GM12872 (cell line): ENCODE measurements around the gene PARD6B.

Source experiments
- TF ChIP-seq, protein P1 (sequence below): IDR thresholded peaks from 3 replicates; pipeline ENCODE4 v1.5.1; 2011; ENCODE audit warnings: low read depth, mild to moderate bottlenecking, low read length, moderate library complexity; ENCODE audit not compliant: insufficient read depth

Gene PARD6B

DNA sequence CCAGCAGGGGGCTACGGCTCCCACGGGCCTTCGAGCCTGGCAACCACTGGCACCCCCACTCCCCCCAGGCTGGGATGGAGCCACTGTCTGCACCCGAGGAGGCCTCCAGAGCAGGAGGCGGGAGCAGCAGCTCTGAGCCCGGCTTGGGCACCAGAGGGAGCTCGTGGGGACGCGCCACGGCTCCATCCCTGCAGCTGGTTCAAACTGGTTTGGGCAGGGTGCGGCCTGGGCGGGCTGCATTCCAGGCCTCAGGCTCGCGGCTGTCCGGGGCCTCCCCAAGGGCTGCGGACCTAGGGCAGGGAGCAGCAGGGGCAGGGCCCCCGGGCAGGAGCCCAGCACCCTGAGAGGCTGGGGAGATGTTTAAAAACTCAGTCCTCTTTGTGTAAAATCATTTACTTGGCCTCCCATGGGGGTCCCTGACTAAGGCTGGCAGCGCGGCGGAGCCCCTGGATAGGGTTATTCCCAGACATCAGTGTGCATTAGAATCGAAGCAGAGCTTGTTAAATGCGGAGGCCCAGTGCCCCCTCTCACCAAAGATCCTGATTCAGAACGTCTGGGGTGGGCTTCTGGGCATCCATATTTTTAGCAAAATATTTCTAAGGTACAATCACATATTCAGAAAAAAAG is 59.4 kb downstream of the PARD6B start:
- TF ChIP-seq, protein P1, sequence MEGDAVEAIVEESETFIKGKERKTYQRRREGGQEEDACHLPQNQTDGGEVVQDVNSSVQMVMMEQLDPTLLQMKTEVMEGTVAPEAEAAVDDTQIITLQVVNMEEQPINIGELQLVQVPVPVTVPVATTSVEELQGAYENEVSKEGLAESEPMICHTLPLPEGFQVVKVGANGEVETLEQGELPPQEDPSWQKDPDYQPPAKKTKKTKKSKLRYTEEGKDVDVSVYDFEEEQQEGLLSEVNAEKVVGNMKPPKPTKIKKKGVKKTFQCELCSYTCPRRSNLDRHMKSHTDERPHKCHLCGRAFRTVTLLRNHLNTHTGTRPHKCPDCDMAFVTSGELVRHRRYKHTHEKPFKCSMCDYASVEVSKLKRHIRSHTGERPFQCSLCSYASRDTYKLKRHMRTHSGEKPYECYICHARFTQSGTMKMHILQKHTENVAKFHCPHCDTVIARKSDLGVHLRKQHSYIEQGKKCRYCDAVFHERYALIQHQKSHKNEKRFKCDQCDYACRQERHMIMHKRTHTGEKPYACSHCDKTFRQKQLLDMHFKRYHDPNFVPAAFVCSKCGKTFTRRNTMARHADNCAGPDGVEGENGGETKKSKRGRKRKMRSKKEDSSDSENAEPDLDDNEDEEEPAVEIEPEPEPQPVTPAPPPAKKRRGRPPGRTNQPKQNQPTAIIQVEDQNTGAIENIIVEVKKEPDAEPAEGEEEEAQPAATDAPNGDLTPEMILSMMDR, result peak; percentile 88

DNA sequence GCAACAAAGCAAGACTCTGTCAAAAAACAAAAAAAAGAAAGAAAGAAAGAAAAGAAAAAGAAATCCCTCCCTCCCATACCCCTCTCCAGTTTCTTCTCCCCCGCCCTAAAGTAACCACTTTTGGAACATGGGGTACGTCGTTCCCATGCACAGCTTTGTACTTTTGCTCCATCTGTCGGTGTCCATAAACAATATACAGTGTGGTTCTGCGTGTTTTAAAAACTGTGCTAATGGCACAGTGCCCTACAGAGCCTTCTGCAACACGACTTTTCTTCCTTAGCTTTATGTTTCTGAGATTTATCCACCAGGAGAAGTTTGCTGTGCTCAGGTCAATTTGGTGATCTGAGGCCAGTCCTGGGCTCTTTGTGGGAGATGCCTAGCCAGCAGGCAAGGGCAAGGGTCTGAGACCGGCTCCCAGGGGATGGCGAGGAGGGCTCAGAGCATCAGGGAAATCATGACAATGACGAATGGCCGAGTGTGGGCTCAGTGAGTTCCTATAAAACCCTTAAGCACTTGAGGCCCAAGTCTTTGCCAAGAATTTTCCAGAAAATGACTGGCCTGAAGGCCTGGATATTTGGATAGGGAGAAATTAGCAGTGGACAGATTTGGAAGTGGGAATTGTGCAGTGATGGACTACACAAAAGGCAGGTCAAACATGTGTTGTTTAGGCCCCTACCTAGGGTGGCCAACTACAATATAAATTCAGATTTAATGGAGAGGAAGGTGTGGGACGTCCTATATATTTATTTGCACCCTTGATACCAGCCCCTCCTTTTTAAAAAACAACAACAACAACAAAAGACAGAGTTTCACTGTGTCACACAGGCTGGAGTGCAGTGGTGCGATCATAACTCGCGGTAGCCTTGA is 61.6 kb downstream of the PARD6B start:
- TF ChIP-seq, protein P1, result no peak

DNA sequence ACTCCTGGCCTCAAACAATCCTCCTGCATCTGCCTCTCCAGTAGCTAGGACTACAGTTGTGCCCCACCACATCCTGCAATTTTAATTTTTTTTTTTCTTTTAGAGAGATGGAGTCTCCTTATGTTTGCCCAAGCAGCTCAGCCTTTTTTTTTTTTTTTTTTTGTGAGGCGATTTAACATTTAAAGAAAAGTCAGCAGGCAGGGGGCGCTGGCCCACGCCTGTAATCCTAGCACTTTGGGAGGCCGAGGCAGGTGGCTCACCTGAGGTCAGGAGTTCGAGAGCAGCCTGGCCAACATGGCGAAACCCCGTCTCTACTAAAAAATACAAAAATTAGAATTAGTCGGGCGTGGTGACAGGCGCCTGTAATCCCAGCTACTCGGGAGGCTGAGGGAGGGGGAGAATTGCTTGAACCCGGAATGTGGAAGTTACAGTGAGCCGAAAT is 62.2 kb downstream of the PARD6B start:
- TF ChIP-seq, protein P1, result peak; percentile 48

DNA sequence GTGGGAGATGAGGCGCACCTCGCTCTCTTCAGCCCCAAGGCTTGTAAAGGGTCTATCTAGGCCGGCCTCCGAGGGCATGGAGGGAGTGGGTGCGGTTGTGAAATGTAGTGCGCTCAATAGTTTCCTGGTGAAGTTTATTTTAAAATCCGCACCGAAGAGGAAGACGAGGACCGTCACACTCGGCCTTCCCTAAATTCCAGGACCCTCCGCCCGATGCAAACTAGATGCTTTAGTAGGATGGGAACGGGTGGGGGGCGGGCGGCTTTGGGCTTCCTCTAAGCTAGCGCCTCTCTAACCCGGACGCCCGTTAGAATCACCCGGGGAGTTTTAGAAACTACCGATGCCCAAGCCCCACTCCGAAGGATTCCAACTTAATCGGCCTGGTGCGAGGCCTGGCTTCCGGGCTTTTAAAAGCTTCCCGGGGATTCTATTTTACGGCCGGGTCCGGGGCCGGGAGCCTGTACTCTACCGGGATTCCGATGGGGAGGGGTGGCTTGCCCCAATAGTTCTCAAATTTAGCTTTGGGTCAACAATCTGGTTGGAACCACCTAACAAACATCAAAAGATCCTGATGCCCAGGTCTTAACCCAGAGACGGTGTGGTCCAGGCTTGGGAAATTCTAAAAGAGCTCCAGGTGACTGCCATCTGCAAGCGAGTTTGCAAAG is 62.9 kb downstream of the PARD6B start:
- TF ChIP-seq, protein P1, result no peak

DNA sequence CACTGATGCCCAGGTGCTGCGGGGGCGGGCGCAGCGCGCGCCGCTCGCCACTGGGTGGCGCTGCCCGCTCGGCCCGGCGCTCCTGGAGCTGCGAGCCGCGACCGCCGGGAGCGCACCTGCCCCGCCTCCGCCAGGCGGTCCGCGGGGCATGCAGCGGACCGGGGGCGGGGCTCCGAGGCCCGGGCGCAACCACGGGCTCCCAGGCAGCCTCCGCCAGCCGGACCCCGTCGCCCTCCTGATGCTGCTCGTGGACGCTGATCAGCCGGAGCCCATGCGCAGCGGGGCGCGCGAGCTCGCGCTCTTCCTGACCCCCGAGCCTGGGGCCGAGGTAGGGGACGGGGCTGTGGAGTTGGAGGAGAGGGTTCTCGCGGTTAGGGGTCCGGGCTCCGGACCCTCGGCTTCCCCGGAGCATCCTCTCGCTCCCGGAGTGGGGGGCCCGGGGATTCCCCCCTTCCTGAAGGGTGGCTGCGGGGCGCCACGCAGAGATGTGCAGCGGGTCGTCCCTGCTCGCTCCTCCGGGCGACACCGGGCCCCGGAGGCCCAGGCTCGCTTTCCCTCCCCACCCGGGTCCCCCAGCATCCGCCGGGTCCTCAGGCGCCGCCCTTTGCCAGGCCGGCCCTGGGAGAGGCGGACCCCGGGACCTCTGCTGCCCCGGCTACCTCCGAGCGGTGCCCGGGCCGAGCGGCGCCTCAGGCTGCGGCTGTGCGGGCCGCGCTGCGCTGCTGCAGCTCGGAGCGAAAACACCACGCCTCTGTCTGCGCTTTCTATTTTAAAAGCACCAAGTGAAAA is 63.7 kb downstream of the PARD6B start, which contains the start of gene BCAS4:
Gene BCAS4, plus strand, starts transcription at position 216 of the 789 bp plus-strand sequence. Its CDS starts 23 bp downstream, at position 239.
- TF ChIP-seq, protein P1, result peak; percentile 86

GRCh38 chr20:50797142-50797541 is 65.8 kb downstream of the PARD6B start:
- TF ChIP-seq, protein P1, result no peak
